GM23248 (cell line): Measurements from ENCODE around the gene SCN3A. TPM values are rescaled to one million over a fixed set of nuclear protein-coding genes. Genes with fewer than 3 reads are reported as not detected.

Source experiments
- DNase-seq: peaks from one replicate; pipeline ENCODE4 v3.0.0-alpha.2; 2015
- H2AFZ ChIP-seq: fragments of 200-600 bp; sonication (generic); 2 replicates; pipeline ENCODE4 v1.6.1; 2016; ENCODE audit warnings: antibody characterized with exemption
- H3F3A ChIP-seq: fragments of 200-600 bp; sonication (generic); 2 replicates; pipeline ENCODE4 v1.6.1; 2016; ENCODE audit warnings: mild to moderate bottlenecking, antibody characterized with exemption, mixed run types; ENCODE audit not compliant: insufficient read depth
- H3K27ac ChIP-seq: fragments of 200-600 bp; sonication (generic); 2 replicates; pipeline ENCODE4 v1.5.1; 2016; ENCODE audit warnings: mild to moderate bottlenecking
- H3K27me3 ChIP-seq: fragments of 200-600 bp; sonication (generic); replicated peaks from 2 replicates; pipeline ENCODE4 v1.6.1; 2016; ENCODE audit warnings: mild to moderate bottlenecking; ENCODE audit not compliant: insufficient read depth
- H3K36me3 ChIP-seq: fragments of 200-600 bp; sonication (generic); 2 replicates; pipeline ENCODE4 v1.6.1; 2016; ENCODE audit warnings: low read depth, mild to moderate bottlenecking
- H3K4me1 ChIP-seq: fragments of 200-600 bp; sonication (generic); 2 replicates; pipeline ENCODE4 v1.6.1; 2016; ENCODE audit warnings: mild to moderate bottlenecking; ENCODE audit not compliant: insufficient read depth
- H3K4me2 ChIP-seq: fragments of 200-600 bp; sonication (generic); one replicate; pipeline ENCODE4 v1.6.1; 2016; ENCODE audit warnings: mild to moderate bottlenecking; ENCODE audit not compliant: unreplicated experiment
- H3K4me3 ChIP-seq: fragments of 200-600 bp; sonication (generic); 2 replicates; pipeline ENCODE4 v1.5.1; 2016; ENCODE audit warnings: mild to moderate bottlenecking
- H3K79me2 ChIP-seq: fragments of 200-600 bp; sonication (generic); 2 replicates; pipeline ENCODE4 v1.6.1; 2016; ENCODE audit warnings: mild to moderate bottlenecking; ENCODE audit not compliant: insufficient read depth
- H3K9ac ChIP-seq: fragments of 200-600 bp; sonication (generic); 2 replicates; pipeline ENCODE4 v1.6.1; 2016; ENCODE audit warnings: mild to moderate bottlenecking
- H3K9me2 ChIP-seq: fragments of 200-600 bp; sonication (generic); 2 replicates; pipeline ENCODE4 v1.6.1; 2016; ENCODE audit warnings: mixed run types, mild to moderate bottlenecking, moderate library complexity; ENCODE audit not compliant: insufficient read depth
- H3K9me3 ChIP-seq: fragments of 200-600 bp; sonication (generic); one replicate; pipeline ENCODE4 v1.6.1; 2017; ENCODE audit warnings: low read depth
- H4K20me1 ChIP-seq: fragments of 200-600 bp; sonication (generic); 2 replicates; pipeline ENCODE4 v1.6.0; 2016; ENCODE audit not compliant: insufficient read depth
- EZH2 ChIP-seq: fragments of 200-600 bp; sonication (generic); IDR thresholded peaks from 2 replicates; pipeline ENCODE4 v1.6.1; 2018; ENCODE audit warnings: antibody characterized with exemption, mild to moderate bottlenecking; ENCODE audit not compliant: insufficient read depth, poor library complexity, severe bottlenecking
- EZH2phosphoT487 ChIP-seq: fragments of 200-600 bp; sonication (generic); IDR thresholded peaks from 2 replicates; pipeline ENCODE4 v1.6.1; 2018; ENCODE audit warnings: antibody characterized with exemption, moderate library complexity, mild to moderate bottlenecking, low read depth; ENCODE audit not compliant: insufficient read depth
- WGBS, 2 experiments: methylation state at CpG; one replicate each; pipeline ENCODE4 v1.1.6; 2015 to 2017; ENCODE audit warnings: low lambda C conversion rate in 2 of 2, low coverage in 1 of 2; ENCODE audit errors: missing lambda C conversion rate in 2 of 2; 5-methylcytosine and 5-hydroxymethylcytosine counted together
- in situ Hi-C: fragments of 300-500 bp; cut with MboI; formaldehyde crosslinking; loops from 2 replicates; pipeline ENCODE4 v1.15.0; 2020
- polyA plus RNA-seq: library from polyadenylated mRNA; unstranded; fragments of >200 nt; fragmentation: Nextera tagmentation; extraction: Ambion mirVana; gene quantifications from 2 replicates; pipeline ENCODE4 v1.2.1, GENCODE V29; 2016
- total RNA-seq: library from RNA; depleted of rRNA; stranded (reverse); fragments of >200 nt; shearing (Covaris generic); gene quantifications from 2 replicates; pipeline ENCODE4 v1.2.3, GENCODE V29; 2014

Gene SCN3A
- total and polyA plus RNA-seq, 2 experiments from 2014 or later = 0.11 TPM; not detected in 1

DNA sequence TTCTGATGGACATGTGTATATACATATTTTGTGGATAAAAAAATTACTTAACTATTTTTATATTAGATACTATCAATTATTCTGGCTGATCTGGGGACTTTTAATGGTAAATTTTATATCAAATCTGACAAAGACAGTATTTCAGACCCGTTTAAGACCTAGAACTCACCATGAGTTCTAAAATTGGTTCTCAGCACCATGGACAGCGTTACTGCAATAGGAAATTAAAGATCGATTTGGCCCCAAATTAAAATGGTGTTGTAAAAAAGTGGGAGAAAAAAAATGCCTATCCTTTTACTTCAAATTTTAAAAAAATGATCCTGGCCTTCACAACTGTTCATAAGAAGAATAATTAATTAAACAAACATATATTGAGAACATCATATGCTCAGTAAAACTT, 34.4 kb upstream of the SCN3A start:
- TF ChIP-seq EZH2 (no peak), EZH2phosphoT487 (no peak)
- H2AFZ ChIP-seq = no peak overlapping the region
- no peak overlapping the region for H3K9ac ChIP-seq
- no peaks in the 10 kb centered on the region for H3K9me3 ChIP-seq
- no peaks in the 10 kb centered on the region for H3K4me1 ChIP-seq
- H3K79me2 ChIP-seq = no peaks in the 10 kb centered on the region
- DNase-seq = peak; percentile 53
- no peaks in the 10 kb centered on the region for H3F3A ChIP-seq
- in situ Hi-C loops = no loop called here
- H3K4me2 ChIP-seq = no peak overlapping the region
- H3K4me3 ChIP-seq = no peak overlapping the region
- no peaks in the 10 kb centered on the region for H3K9me2 ChIP-seq
- H4K20me1 ChIP-seq = no peaks in the 10 kb centered on the region
- H3K36me3 ChIP-seq = no peaks in the 10 kb centered on the region
- H3K27ac ChIP-seq = no peak overlapping the region
- 14 to 16% methylated on average over 3 of the region's 3 CpGs for WGBS, 2 experiments
- H3K27me3 ChIP-seq = no peaks in the 10 kb centered on the region

DNA sequence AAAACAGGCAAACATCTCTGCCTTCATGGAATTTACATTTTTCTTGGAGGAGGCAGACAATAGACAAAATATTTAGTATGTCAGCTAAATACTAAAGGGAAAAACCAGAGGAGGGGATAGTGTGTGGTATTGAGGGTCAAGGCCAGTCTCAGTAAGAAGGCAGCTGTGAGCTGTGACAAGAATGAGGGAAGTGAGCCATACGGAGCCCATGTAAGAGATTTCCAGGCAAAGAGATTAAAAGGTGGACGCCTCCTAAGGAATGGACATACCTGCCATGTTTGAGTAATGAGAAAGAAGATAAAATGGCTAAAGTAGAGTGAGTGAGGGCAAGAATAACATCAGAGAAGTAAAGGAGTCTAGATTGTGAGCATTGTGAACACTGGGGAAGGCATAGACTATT, 33.2 kb upstream of the SCN3A start:
- in situ Hi-C loops = no loop called here
- Histone ChIP-seq H3K9ac (no peak overlapping the region), H3K36me3 (no peaks in the 10 kb centered on the region), H3K9me2 (no peaks in the 10 kb centered on the region), H3F3A (no peaks in the 10 kb centered on the region), H3K27ac (no peak overlapping the region), H3K27me3 (no peaks in the 10 kb centered on the region), H3K4me1 (no peaks in the 10 kb centered on the region), H2AFZ (no peak overlapping the region), H4K20me1 (no peaks in the 10 kb centered on the region), H3K4me3 (no peak overlapping the region), H3K4me2 (no peak overlapping the region), H3K79me2 (no peaks in the 10 kb centered on the region), H3K9me3 (no peaks in the 10 kb centered on the region)
- 21 to 32% methylated on average over 2 of the region's 2 CpGs for WGBS, 2 experiments
- DNase-seq = no peak
- TF ChIP-seq EZH2 (no peak), EZH2phosphoT487 (no peak)

- Histone ChIP-seq H3K9ac (no peak overlapping the region), H3K4me3 (no peak overlapping the region), H3K4me2 (no peak overlapping the region), H3K9me2 (no peaks in the 10 kb centered on the region), H3K4me1 (no peaks in the 10 kb centered on the region), H2AFZ (no peak overlapping the region), H4K20me1 (no peaks in the 10 kb centered on the region), H3K9me3 (no peaks in the 10 kb centered on the region), H3K79me2 (no peaks in the 10 kb centered on the region), H3F3A (no peaks in the 10 kb centered on the region), H3K27me3 (no peaks in the 10 kb centered on the region), H3K27ac (no peak overlapping the region), H3K36me3 (no peaks in the 10 kb centered on the region)
- TF ChIP-seq EZH2phosphoT487 (no peak), EZH2 (no peak)
- no peak for DNase-seq
- in situ Hi-C loops = no loop called here
- 29 to 53% methylated on average over 1 of the region's 1 CpG for WGBS, 2 experiments
Observed at GRCh38 chr2:165227571-165227970, 23.7 kb upstream of the SCN3A start.

GRCh38 chr2:165224941-165225340, 21.1 kb upstream of the SCN3A start:
- 0 to 2% methylated on average over 1 of the region's 1 CpG for WGBS, 2 experiments
- Histone ChIP-seq H2AFZ (no peak overlapping the region), H4K20me1 (no peaks in the 10 kb centered on the region), H3K36me3 (no peaks in the 10 kb centered on the region), H3K4me3 (no peak overlapping the region), H3K9ac (no peak overlapping the region), H3K27me3 (no peaks in the 10 kb centered on the region), H3K4me1 (no peaks in the 10 kb centered on the region), H3K4me2 (no peak overlapping the region), H3K9me2 (no peaks in the 10 kb centered on the region), H3K27ac (no peak overlapping the region), H3K9me3 (no peaks in the 10 kb centered on the region), H3K79me2 (no peaks in the 10 kb centered on the region), H3F3A (no peaks in the 10 kb centered on the region)
- in situ Hi-C loops = no loop called here
- no peak for DNase-seq
- TF ChIP-seq EZH2 (no peak), EZH2phosphoT487 (no peak)

DNA sequence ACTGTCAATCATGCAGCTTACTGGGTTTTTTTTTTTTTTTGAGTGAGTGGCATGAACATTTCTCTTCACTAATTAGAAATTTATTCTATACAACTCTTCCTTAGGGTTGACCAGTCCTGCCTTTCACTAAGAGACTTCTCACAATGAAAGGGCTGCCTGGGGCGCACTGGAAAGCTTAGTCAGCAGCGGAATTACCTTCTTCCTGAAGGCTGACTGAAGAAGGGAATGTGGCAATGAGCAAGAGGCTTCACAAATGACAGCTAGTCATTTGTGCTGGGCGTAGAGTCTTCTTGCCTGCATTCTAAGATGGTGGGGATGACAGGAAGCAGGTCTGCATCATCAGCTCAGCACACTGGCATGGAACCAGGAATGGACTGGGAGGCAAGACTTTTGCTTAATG, 15.6 kb upstream of the SCN3A start:
- no peaks in the 10 kb centered on the region for H3K4me1 ChIP-seq
- no peaks in the 10 kb centered on the region for H4K20me1 ChIP-seq
- no peak for DNase-seq
- H2AFZ ChIP-seq = no peak overlapping the region
- 20 to 36% methylated on average over 3 of the region's 3 CpGs for WGBS, 2 experiments
- H3F3A ChIP-seq = no peaks in the 10 kb centered on the region
- TF ChIP-seq EZH2phosphoT487 (no peak), EZH2 (no peak)
- H3K4me3 ChIP-seq = no peak overlapping the region
- H3K79me2 ChIP-seq = no peaks in the 10 kb centered on the region
- in situ Hi-C loops = no loop called here
- H3K9ac ChIP-seq = no peak overlapping the region
- H3K9me2 ChIP-seq = no peaks in the 10 kb centered on the region
- no peaks in the 10 kb centered on the region for H3K27me3 ChIP-seq
- no peaks in the 10 kb centered on the region for H3K9me3 ChIP-seq
- no peaks in the 10 kb centered on the region for H3K36me3 ChIP-seq
- H3K27ac ChIP-seq = no peak overlapping the region
- no peak overlapping the region for H3K4me2 ChIP-seq
